ENCODE data around the gene OR13C5.

DNA sequence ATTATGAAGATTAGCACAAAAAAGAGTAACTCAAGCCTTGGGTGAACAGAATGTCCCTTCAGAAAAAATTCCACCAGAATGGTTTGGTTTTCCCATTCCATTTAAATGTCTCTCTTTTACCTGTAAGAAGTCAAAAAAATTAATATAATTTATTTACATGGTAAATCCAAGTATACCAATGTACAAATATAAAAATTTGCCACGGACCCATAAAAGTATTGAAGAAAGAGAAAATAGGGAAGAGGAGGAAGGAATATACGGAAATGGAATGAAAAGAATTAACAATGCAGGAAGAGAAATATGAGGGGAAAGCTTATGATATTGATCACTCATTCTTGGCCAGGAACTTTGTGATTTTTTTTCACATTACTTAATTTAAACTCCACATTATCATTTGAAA lies 18.9 kb upstream of the OR13C5 start, which contains the start of gene OR13C9:
- TF ChIP-seq, protein P1, sequence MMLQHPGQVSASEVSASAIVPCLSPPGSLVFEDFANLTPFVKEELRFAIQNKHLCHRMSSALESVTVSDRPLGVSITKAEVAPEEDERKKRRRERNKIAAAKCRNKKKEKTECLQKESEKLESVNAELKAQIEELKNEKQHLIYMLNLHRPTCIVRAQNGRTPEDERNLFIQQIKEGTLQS (IDR thresholded peaks at IDR 0.05): no peak
- TF ChIP-seq GABPA (IDR thresholded peaks at IDR 0.05 in 1 of 2, conservative IDR thresholded peaks at IDR 0.05 in 1 of 2) (no peak), SP1 (IDR thresholded peaks at IDR 0.05) (no peak), EGR1 (IDR thresholded peaks at IDR 0.05; ENCODE audit: low read depth in 2 of 2) (no peak)
- TF ChIP-seq, protein P2, sequence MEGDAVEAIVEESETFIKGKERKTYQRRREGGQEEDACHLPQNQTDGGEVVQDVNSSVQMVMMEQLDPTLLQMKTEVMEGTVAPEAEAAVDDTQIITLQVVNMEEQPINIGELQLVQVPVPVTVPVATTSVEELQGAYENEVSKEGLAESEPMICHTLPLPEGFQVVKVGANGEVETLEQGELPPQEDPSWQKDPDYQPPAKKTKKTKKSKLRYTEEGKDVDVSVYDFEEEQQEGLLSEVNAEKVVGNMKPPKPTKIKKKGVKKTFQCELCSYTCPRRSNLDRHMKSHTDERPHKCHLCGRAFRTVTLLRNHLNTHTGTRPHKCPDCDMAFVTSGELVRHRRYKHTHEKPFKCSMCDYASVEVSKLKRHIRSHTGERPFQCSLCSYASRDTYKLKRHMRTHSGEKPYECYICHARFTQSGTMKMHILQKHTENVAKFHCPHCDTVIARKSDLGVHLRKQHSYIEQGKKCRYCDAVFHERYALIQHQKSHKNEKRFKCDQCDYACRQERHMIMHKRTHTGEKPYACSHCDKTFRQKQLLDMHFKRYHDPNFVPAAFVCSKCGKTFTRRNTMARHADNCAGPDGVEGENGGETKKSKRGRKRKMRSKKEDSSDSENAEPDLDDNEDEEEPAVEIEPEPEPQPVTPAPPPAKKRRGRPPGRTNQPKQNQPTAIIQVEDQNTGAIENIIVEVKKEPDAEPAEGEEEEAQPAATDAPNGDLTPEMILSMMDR (IDR thresholded peaks at IDR 0.05; ENCODE audit: low read depth, low read length, missing input control): no peak
- TF ChIP-seq, protein P3, sequence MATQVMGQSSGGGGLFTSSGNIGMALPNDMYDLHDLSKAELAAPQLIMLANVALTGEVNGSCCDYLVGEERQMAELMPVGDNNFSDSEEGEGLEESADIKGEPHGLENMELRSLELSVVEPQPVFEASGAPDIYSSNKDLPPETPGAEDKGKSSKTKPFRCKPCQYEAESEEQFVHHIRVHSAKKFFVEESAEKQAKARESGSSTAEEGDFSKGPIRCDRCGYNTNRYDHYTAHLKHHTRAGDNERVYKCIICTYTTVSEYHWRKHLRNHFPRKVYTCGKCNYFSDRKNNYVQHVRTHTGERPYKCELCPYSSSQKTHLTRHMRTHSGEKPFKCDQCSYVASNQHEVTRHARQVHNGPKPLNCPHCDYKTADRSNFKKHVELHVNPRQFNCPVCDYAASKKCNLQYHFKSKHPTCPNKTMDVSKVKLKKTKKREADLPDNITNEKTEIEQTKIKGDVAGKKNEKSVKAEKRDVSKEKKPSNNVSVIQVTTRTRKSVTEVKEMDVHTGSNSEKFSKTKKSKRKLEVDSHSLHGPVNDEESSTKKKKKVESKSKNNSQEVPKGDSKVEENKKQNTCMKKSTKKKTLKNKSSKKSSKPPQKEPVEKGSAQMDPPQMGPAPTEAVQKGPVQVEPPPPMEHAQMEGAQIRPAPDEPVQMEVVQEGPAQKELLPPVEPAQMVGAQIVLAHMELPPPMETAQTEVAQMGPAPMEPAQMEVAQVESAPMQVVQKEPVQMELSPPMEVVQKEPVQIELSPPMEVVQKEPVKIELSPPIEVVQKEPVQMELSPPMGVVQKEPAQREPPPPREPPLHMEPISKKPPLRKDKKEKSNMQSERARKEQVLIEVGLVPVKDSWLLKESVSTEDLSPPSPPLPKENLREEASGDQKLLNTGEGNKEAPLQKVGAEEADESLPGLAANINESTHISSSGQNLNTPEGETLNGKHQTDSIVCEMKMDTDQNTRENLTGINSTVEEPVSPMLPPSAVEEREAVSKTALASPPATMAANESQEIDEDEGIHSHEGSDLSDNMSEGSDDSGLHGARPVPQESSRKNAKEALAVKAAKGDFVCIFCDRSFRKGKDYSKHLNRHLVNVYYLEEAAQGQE (IDR thresholded peaks at IDR 0.05): no peak
- TF ChIP-seq, protein P4, sequence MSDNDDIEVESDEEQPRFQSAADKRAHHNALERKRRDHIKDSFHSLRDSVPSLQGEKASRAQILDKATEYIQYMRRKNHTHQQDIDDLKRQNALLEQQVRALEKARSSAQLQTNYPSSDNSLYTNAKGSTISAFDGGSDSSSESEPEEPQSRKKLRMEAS (IDR thresholded peaks at IDR 0.05): no peak

Data from liver (tissue), 3 donors.